H9 (cell line): ENCODE measurements around the gene PLLP. TPM values are rescaled to one million over a fixed set of nuclear protein-coding genes. Genes with fewer than 3 reads are reported as not detected.
A peak's percentile ranks its signal among the peaks of the same experiment; 100 is the strongest.

Source experiments
- DNase-seq: peaks from one replicate; pipeline ENCODE4 v3.0.0-alpha.2; 2017
- H2AFZ ChIP-seq: one replicate; pipeline ENCODE4 v1.6.1; 2013; ENCODE audit warnings: mild to moderate bottlenecking, low read length, control low read depth, moderate library complexity
- H2AK5ac ChIP-seq: 2 replicates; pipeline ENCODE4 v1.6.1; 2013; ENCODE audit warnings: low read length, control low read depth, mixed read lengths; ENCODE audit not compliant: insufficient read length
- H2BK120ac ChIP-seq: one replicate; pipeline ENCODE4 v1.6.1; 2013; ENCODE audit warnings: low read depth, mild to moderate bottlenecking, low read length, control low read depth, inconsistent platforms; ENCODE audit not compliant: poor library complexity, severe bottlenecking
- H2BK12ac ChIP-seq: 2 replicates; pipeline ENCODE4 v1.6.1; 2013; ENCODE audit warnings: low read length, control low read depth, mixed read lengths, low read depth; ENCODE audit not compliant: insufficient read length
- H2BK15ac ChIP-seq: 2 replicates; pipeline ENCODE4 v1.6.1; 2013; ENCODE audit warnings: low read depth, low read length, control low read depth
- H2BK20ac ChIP-seq: one replicate; pipeline ENCODE4 v1.6.1; 2013; ENCODE audit warnings: low read depth, mild to moderate bottlenecking, low read length, control low read depth, inconsistent platforms; ENCODE audit not compliant: poor library complexity, severe bottlenecking
- H2BK5ac ChIP-seq: 2 replicates; pipeline ENCODE4 v1.6.1; 2013; ENCODE audit warnings: low read length, control low read depth, mixed read lengths; ENCODE audit not compliant: insufficient read length
- H3K14ac ChIP-seq: 2 replicates; pipeline ENCODE4 v1.6.1; 2013; ENCODE audit warnings: low read length, control low read depth; ENCODE audit not compliant: insufficient read depth
- H3K18ac ChIP-seq: 2 replicates; pipeline ENCODE4 v1.6.1; 2013; ENCODE audit warnings: low read depth, mild to moderate bottlenecking, mixed read lengths, low read length, control low read depth; ENCODE audit not compliant: insufficient read length
- H3K23ac ChIP-seq: 2 replicates; pipeline ENCODE4 v1.6.1; 2013; ENCODE audit warnings: low read length, control low read depth, mixed read lengths, low read depth; ENCODE audit not compliant: insufficient read length
- H3K23me2 ChIP-seq: 2 replicates; pipeline ENCODE4 v1.6.1; 2013; ENCODE audit warnings: low read depth, mild to moderate bottlenecking, mixed read lengths, low read length, control low read depth; ENCODE audit not compliant: insufficient read length, poor library complexity, severe bottlenecking
- H3K27ac ChIP-seq: 2 replicates; pipeline ENCODE4 v1.5.1; 2013; ENCODE audit warnings: low read length, control low read depth, mixed read lengths, low read depth; ENCODE audit not compliant: insufficient read length
- H3K27me3 ChIP-seq: 2 replicates; pipeline ENCODE4 v1.6.1; 2013; ENCODE audit warnings: low read length, control low read depth, inconsistent platforms; ENCODE audit not compliant: insufficient read depth
- H3K4ac ChIP-seq: 2 replicates; pipeline ENCODE4 v1.6.1; 2013; ENCODE audit warnings: low read depth, mild to moderate bottlenecking, control low read depth, inconsistent platforms, low read length, moderate library complexity
- H3K4me1 ChIP-seq: 2 replicates; pipeline ENCODE4 v1.6.1; 2013; ENCODE audit warnings: low read length, control low read depth, inconsistent platforms; ENCODE audit not compliant: insufficient read depth
- H3K4me2 ChIP-seq: 2 replicates; pipeline ENCODE4 v1.6.1; 2013; ENCODE audit warnings: low read length, control low read depth, mixed read lengths; ENCODE audit not compliant: insufficient read length, insufficient read depth
- H3K56ac ChIP-seq: 2 replicates; pipeline ENCODE4 v1.6.1; 2013; ENCODE audit warnings: low read depth, mild to moderate bottlenecking, mixed read lengths, low read length, control low read depth; ENCODE audit not compliant: insufficient read length
- H3K79me1 ChIP-seq: 2 replicates; pipeline ENCODE4 v1.6.1; 2013; ENCODE audit warnings: low read depth, mild to moderate bottlenecking, moderate library complexity, low read length, control low read depth, inconsistent platforms; ENCODE audit not compliant: insufficient read depth, poor library complexity, severe bottlenecking
- H3K79me2 ChIP-seq: 2 replicates; pipeline ENCODE4 v1.6.1; 2013; ENCODE audit warnings: low read length, control low read depth, inconsistent platforms; ENCODE audit not compliant: insufficient read depth
- H3K9ac ChIP-seq: 2 replicates; pipeline ENCODE4 v1.6.1; 2013; ENCODE audit warnings: low read length, control low read depth, mixed read lengths; ENCODE audit not compliant: insufficient read length; ENCODE audit errors: extremely low read depth
- H3K9me3 ChIP-seq: one replicate; pipeline ENCODE4 v1.6.1; 2013; ENCODE audit warnings: low read depth, low read length, inconsistent platforms; ENCODE audit not compliant: control insufficient read depth
- H3T11ph ChIP-seq: one replicate; pipeline ENCODE4 v1.6.1; 2013; ENCODE audit warnings: mild to moderate bottlenecking, low read length, control low read depth, inconsistent platforms
- H4K20me1 ChIP-seq: one replicate; pipeline ENCODE4 v1.6.1; 2013; ENCODE audit not compliant: control insufficient read depth, insufficient read length, insufficient read depth
- H4K5ac ChIP-seq: 2 replicates; pipeline ENCODE4 v1.6.1; 2013; ENCODE audit warnings: low read depth, mild to moderate bottlenecking, mixed read lengths, low read length, control low read depth; ENCODE audit not compliant: insufficient read length
- H4K8ac ChIP-seq: replicated peaks from 2 replicates; pipeline ENCODE4 v1.6.1; 2013; ENCODE audit warnings: low read length, control low read depth, mixed read lengths, low read depth; ENCODE audit not compliant: insufficient read length
- H4K91ac ChIP-seq: 2 replicates; pipeline ENCODE4 v1.6.1; 2013; ENCODE audit warnings: low read depth, mild to moderate bottlenecking, moderate library complexity, mixed read lengths, low read length, control low read depth; ENCODE audit not compliant: insufficient read length
- H3K27ac Mint-ChIP-seq, 3 experiments: 2 replicates in 2 of 3; 3 replicates in 1 of 3; pipeline ENCODE4 v1.8.0; 2020 to 2021; ENCODE audit warnings: mixed read lengths in 3 of 3, mild to moderate bottlenecking in 1 of 3, moderate library complexity in 1 of 3
- H3K27me3 Mint-ChIP-seq: 2 replicates; pipeline ENCODE4 v1.8.0; 2021; ENCODE audit warnings: low read depth, mild to moderate bottlenecking, moderate library complexity, mixed read lengths
- H3K36me3 Mint-ChIP-seq, 3 experiments: 2 replicates in 2 of 3; 3 replicates in 1 of 3; pipeline ENCODE4 v1.8.0; 2020 to 2021; ENCODE audit warnings: low read depth in 3 of 3, mixed read lengths in 3 of 3; ENCODE audit not compliant: insufficient read depth in 1 of 3
- H3K4me1 Mint-ChIP-seq, 2 experiments: 2 replicates each; pipeline ENCODE4 v1.8.0; 2020; ENCODE audit warnings: mixed read lengths in 2 of 2
- H3K4me3 Mint-ChIP-seq, 2 experiments: 2 replicates in 1 of 2; 3 replicates in 1 of 2; pipeline ENCODE4 v1.8.0; 2020 to 2021; ENCODE audit warnings: mild to moderate bottlenecking in 2 of 2, mixed read lengths in 2 of 2, moderate library complexity in 1 of 2
- H3K9me3 Mint-ChIP-seq, 2 experiments: 2 replicates in 1 of 2; 3 replicates in 1 of 2; pipeline ENCODE4 v1.8.0; 2020; ENCODE audit warnings: mild to moderate bottlenecking in 2 of 2, mixed read lengths in 2 of 2, moderate library complexity in 1 of 2
- WGBS: extraction: QIAGEN DNeasy Blood & Tissue Kit; methylation state at CpG from one replicate; pipeline ENCODE4 v1.1.7; 2013; ENCODE audit warnings: missing lambda C conversion rate, low lambda C conversion rate, mixed read lengths; ENCODE audit not compliant: insufficient read length; ENCODE audit errors: extremely low coverage; 5-methylcytosine and 5-hydroxymethylcytosine counted together
- total RNA-seq: library from RNA; stranded (reverse); gene quantifications from 2 replicates; pipeline ENCODE4 v1.2.1, GENCODE V29; 2021
- TF ChIP-seq, protein P1 (sequence below): fragments of 200-600 bp; sonication (generic); conservative IDR thresholded peaks from 3 replicates; pipeline ENCODE4 v1.8.0; 2021; ENCODE audit warnings: antibody characterized with exemption, mild to moderate bottlenecking

PLLP gene
- total RNA-seq, 1 experiment from 2014 or later: 1.8 TPM

DNA sequence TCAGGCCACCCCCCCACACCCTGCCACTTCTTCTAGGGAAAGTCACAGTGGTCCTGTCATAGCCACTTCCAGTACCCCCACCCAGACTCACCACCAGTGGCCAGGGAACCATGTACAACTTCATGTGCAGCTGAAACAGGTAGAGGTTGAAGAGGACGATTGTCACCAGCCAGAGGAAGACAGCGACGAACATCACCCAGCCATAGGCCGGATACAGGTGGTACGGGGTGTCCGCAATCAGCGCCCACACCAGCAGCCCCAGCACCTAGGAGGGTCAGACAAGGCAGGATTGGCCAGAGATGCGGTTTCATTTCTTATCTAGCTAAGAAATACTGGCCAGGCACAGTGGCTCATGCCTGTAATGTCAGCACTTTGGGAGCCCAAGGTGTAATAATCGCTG lies 22.7 kb downstream of the PLLP start:
- no peak overlapping the region for H2BK5ac ChIP-seq
- H3K4me1 ChIP-seq: peaks cover 3% of the 10 kb centered on the region
- no peaks in the 10 kb centered on the region for H3K23me2 ChIP-seq
- no peak overlapping the region for H3T11ph ChIP-seq
- H3K79me1 ChIP-seq: no peaks in the 10 kb centered on the region
- H2AK5ac ChIP-seq: no peak overlapping the region
- Mint-ChIP-seq H3K4me3 (no peak overlapping the region), H3K27ac (peak overlapping the region in 1 of 3 experiments; percentile 53; a peak in 1 of 7 replicates), H3K36me3 (no peaks in the 10 kb centered on the region; a peak in 2 of 7 replicates), H3K9me3 (no peaks in the 10 kb centered on the region; a peak in 1 of 5 replicates), H3K27me3 (no peaks in the 10 kb centered on the region; the same call in 1 of the 2 replicates), H3K4me1 (peaks cover 21 to 24% of the 10 kb centered on the region in 2 experiments)
- no peak overlapping the region for H3K14ac ChIP-seq
- H3K18ac ChIP-seq: no peak overlapping the region
- WGBS: no CpG with 5 or more reads among the region's 9 CpGs
- no peak overlapping the region for H3K23ac ChIP-seq
- H4K8ac ChIP-seq: no peak overlapping the region
- H3K27ac ChIP-seq: no peak overlapping the region
- no peak overlapping the region for H4K5ac ChIP-seq
- H2BK20ac ChIP-seq: no peak overlapping the region
- H3K79me2 ChIP-seq: no peaks in the 10 kb centered on the region
- H3K9ac ChIP-seq: no peak overlapping the region
- H3K4ac ChIP-seq: no peak overlapping the region
- H3K27me3 ChIP-seq: no peaks in the 10 kb centered on the region
- TF ChIP-seq, protein P1, sequence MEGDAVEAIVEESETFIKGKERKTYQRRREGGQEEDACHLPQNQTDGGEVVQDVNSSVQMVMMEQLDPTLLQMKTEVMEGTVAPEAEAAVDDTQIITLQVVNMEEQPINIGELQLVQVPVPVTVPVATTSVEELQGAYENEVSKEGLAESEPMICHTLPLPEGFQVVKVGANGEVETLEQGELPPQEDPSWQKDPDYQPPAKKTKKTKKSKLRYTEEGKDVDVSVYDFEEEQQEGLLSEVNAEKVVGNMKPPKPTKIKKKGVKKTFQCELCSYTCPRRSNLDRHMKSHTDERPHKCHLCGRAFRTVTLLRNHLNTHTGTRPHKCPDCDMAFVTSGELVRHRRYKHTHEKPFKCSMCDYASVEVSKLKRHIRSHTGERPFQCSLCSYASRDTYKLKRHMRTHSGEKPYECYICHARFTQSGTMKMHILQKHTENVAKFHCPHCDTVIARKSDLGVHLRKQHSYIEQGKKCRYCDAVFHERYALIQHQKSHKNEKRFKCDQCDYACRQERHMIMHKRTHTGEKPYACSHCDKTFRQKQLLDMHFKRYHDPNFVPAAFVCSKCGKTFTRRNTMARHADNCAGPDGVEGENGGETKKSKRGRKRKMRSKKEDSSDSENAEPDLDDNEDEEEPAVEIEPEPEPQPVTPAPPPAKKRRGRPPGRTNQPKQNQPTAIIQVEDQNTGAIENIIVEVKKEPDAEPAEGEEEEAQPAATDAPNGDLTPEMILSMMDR: no peak
- H2BK15ac ChIP-seq: no peak overlapping the region; the same call in 1 of the 2 replicates
- no peaks in the 10 kb centered on the region for H4K20me1 ChIP-seq
- H2BK120ac ChIP-seq: no peak overlapping the region
- DNase-seq: no peak
- no peak overlapping the region for H4K91ac ChIP-seq
- H3K9me3 ChIP-seq: no peaks in the 10 kb centered on the region
- no peak overlapping the region for H3K56ac ChIP-seq
- H2BK12ac ChIP-seq: no peak overlapping the region
- H3K4me2 ChIP-seq: no peak overlapping the region
- H2AFZ ChIP-seq: no peak overlapping the region
